ENCODE results near the gene HELZ. TPM values are rescaled to one million over a fixed set of nuclear protein-coding genes. Genes with fewer than 3 reads are reported as not detected.
A peak's percentile ranks its signal among the peaks of the same experiment; 100 is the strongest.

HELZ gene
- total and polyA plus RNA-seq, 2 donors (not counting 3 experiments of a cell fraction or from before 2014, with no cell fraction given), result 8.0 to 47.3 TPM

GRCh38 chr17:67243284-67243683 lies 1.7 kb downstream of the HELZ start:
- peaks cover 20% of the 10 kb centered on the region for H3K4me1 ChIP-seq (ENCODE audit: control insufficient read depth, extremely low read depth, insufficient read depth, low read length)
- no peak overlapping the region for H3K27ac ChIP-seq (ENCODE audit: insufficient read depth, low read depth, low read length)
- intact Hi-C loops (cut with micrococcal nuclease) (loop anchor here (5.0 kb wide), 1 partner anchor 441 kb away; no protein-coding TSS in a partner anchor), dilution Hi-C loops (cut with MboI; ENCODE audit: extremely low pct_ligation_motif_present, low sequenced_read_pairs) (no loop called here)
- peaks cover 3 to 12% of the 10 kb centered on the region in 2 experiments for H3K36me3 ChIP-seq (ENCODE audit: control insufficient read depth in 2 of 2, extremely low read depth in 1 of 2, insufficient read depth in 2 of 2, low read length in 2 of 2)
- H4K20me1 ChIP-seq (replicated peaks; ENCODE audit: control insufficient read depth, extremely low read depth, insufficient read depth, low read length), result peaks cover 2% of the 10 kb centered on the region
- FAIRE-seq, result no peak
- no peaks in the 10 kb centered on the region for H3K9me3 ChIP-seq (replicated peaks; ENCODE audit: control insufficient read depth, insufficient read depth, low read length)
- no peak overlapping the region for H3K9ac ChIP-seq (replicated peaks; ENCODE audit: extremely low read depth, insufficient read depth, low read length)
- no peaks in the 10 kb centered on the region for H3K27me3 ChIP-seq (ENCODE audit: control insufficient read depth in 2 of 2, insufficient read depth in 2 of 2, low read length in 2 of 2)
- CTCF ChIA-PET, result no interaction called here
- no peak for TF ChIP-seq FOS (IDR thresholded peaks at IDR 0.05; ENCODE audit: borderline replicate concordance, insufficient read depth, low read length)
- no peak for TF ChIP-seq MYC (IDR thresholded peaks at IDR 0.05; ENCODE audit: low read depth, low read length)
- TF ChIP-seq EZH2 (IDR thresholded peaks at IDR 0.05; ENCODE audit: borderline replicate concordance, low read depth, low read length, severe bottlenecking), result no peak
- no peak for TF ChIP-seq POLR2A (IDR thresholded peaks at IDR 0.05; ENCODE audit: low read depth, low read length)
- no peak for TF ChIP-seq POLR2AphosphoS5 (IDR thresholded peaks at IDR 0.05; ENCODE audit: insufficient read depth, low read depth, low read length)
- TF ChIP-seq CTCF (IDR thresholded peaks at IDR 0.05; ENCODE audit: extremely low read depth in 1 of 2, insufficient read depth in 1 of 2, low read depth in 1 of 2, low read length in 2 of 2), result no peak
- no peak for TF ChIP-seq MAX (IDR thresholded peaks at IDR 0.05; ENCODE audit: insufficient read depth, insufficient read length)
- TF ChIP-seq GATA2 (IDR thresholded peaks at IDR 0.05; ENCODE audit: insufficient read depth, insufficient read length, low read depth, low read length), result no peak
- no peak for TF ChIP-seq JUN (IDR thresholded peaks at IDR 0.05; ENCODE audit: borderline replicate concordance, insufficient read depth, insufficient read length, low read depth)
- no peak overlapping the region for H2AFZ ChIP-seq (ENCODE audit: low read depth, low read length)
- H3K4me2 ChIP-seq (ENCODE audit: insufficient read depth, low read length), result peak overlapping the region; percentile 73
- POLR2A ChIA-PET, result no interaction called here
- peaks cover 49% of the 10 kb centered on the region for H3K79me2 ChIP-seq (ENCODE audit: control insufficient read depth, insufficient read depth, low read length)
- no peak for DNase-seq (ENCODE audit: low read depth, low spot score)
- no peaks in the 10 kb centered on the region for H3K9me1 ChIP-seq (replicated peaks; ENCODE audit: control insufficient read depth, extremely low read depth, insufficient read depth, low read length)
- no peak overlapping the region for H3K4me3 ChIP-seq (replicated peaks in 1 of 3; ENCODE audit: insufficient read depth in 1 of 3, low read depth in 1 of 3, low read length in 3 of 3)
- no TSS peak for BruUV-seq (replicated peaks)
